ENCODE data around the gene EVX2.

Gene EVX2

DNA sequence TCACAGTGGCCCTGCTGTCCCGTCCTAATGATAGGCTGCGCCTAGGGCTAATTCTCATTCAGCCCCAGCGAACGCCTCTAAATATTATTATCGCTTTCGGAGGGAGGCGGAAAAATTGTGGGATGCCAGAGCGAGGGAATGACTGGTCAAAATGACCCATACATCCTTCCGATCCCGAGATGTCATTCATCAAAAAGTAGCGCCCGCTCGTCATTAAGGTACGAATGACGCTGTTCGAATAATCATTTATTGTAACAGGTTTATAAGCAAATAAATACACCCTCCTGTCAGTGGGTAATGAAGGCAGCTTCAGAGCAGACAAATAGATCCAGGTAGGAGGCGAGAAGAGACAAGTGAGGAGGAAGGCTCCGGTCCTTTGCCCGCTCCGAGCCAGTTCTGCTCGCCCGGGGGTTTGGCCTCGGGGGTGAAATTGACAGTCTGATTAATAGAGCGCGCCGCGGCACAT lies at the start of gene EVX2:
TSS of gene EVX2 (minus strand) at position 167 of the 466 bp plus-strand sequence. CDS start 186 bp downstream, outside the sequence.
- no peak for DNase-seq

DNA sequence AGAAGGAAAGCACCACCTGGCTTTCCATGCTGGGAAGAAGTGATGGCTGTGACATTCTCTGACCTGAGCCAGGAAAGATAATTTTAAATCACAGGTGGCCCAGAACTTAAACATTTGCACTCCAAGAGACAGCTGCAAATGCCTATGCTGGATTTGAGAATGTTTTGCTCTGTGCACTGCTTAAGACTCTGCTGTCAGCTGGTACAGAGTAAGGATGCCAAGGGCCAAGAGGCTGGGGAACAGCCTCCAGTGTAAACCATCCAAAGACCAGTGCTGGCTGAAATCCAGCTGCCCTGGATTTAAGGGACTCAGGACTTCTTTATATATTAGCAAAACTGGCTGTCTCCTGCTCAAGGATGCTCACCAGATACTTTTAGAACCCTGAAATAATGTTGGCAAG lies 49.6 kb upstream of the EVX2 start:
- no peak for DNase-seq

DNA sequence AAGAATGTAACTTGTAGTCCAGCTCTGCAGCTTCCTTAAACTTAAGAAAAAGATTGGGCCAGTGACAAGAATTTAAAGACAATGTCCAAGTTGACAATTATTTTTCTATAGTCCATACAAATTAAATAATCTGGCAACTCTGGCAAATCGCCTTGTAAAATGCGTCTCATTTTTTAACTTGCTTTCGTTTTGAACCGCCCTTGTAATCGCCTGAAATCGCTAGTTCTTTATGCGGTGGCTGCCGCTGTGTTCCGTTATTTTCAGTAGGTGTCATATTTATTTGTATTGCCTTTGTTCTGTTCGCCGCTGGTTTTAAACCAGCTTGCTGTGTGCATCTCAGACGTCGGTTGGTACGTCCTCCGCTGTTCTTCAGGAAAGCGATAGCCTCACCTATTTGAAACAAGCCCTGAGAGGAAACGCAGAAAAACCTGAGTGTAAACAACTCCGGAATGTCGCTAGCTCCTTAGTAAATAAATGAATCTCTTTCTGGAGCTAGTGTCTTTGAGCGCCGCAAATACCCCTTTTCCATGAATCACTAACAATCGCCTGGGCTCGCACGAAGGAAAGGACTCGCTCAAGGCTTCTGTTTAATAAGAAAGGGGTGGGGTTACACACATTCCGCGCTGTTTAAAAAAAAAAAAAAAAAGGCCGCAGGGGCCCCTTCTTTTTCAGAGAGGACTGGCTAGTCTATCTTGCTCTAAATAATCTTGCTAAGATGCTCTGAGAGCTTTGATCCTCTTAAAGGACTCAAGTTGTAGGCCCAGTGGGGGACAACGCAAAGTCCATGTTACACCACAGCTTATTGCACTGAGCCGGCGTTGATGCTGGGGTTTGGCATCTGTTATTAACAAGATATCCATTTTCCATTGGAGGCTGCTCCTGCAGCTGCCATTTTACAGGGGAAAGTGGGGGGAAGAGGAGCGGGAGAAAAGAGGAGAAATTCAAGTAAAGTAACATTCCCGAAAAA lies 48.7 kb upstream of the EVX2 start:
- DNase-seq, result peak; percentile 91

DNA sequence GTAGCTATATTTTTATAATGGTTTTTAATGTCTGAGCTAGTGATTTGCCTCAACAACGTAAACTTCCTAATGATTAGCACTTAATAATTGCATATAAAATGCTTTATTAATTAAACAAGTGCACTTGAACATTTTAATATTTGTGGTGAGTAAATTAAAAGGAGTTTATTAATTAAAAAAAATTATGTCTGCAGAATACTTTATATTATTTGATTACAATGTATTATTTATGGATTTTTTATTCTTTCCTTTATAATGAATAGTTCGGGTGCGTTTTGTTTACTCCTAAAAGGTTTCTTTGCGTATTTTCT lies 48.0 kb upstream of the EVX2 start:
- no peak for DNase-seq

DNA sequence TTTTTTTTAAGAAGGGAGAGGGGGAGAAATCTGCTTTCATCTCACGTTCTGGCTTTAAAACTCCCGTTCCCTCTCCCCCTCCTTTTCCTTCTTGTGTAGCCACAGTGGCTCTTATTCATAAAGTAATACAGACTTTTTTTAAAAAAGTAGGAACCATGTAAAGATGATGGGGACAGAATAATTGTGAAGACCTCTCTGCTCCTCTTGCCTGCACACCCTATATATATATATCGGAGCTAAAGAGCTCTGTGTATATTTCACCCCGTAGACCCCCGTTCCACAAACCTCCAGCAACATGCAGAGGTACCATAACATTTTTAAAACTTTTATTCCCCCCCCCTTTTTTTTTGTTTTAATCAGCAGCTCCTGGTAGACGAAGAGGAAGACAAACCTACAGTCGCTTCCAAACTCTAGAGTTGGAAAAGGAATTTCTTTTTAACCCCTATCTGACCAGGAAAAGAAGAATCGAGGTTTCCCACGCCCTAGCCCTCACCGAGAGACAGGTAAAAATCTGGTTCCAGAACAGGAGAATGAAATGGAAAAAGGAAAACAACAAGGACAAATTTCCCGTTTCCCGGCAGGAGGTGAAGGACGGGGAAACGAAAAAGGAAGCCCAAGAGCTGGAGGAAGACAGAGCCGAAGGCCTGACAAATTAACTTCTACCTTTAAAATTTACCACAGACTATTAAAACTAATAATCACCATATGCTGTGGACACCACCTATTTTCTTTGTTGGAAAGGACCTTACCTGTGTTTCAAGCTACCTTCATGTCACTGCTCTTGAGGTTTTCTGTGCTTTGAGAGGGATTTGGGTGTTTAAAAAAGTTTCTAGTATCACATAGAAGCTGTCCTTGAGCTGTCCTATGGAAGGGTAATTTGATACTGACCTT lies 47.4 kb upstream of the EVX2 start:
- DNase-seq, result no peak

DNA sequence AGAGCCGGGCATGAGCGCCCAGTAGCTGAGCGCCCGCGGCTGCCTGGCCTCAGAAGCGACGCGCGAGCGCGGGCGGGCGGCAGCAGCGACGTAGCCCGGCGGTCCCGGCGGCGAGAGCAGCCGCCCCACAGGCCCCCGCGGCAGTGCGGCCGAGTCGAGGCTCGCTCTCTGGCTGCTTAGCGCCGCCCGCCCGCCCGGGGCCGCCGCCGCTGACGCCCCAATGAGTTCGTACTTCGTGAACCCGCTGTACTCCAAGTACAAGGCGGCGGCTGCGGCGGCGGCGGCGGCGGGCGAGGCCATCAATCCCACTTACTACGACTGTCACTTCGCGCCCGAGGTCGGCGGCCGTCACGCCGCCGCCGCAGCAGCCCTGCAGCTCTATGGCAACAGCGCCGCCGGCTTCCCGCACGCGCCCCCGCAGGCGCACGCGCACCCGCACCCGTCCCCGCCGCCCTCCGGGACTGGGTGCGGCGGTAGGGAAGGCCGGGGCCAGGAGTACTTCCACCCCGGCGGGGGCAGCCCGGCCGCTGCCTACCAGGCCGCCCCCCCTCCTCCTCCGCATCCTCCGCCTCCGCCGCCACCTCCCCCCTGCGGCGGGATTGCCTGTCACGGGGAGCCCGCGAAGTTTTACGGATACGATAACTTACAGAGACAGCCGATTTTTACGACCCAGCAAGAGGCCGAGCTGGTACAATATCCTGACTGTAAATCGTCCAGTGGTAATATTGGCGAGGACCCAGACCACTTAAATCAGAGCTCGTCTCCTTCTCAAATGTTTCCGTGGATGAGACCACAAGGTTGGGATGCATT lies 46.6 kb upstream of the EVX2 start:
- DNase-seq, result peak; percentile 96

DNA sequence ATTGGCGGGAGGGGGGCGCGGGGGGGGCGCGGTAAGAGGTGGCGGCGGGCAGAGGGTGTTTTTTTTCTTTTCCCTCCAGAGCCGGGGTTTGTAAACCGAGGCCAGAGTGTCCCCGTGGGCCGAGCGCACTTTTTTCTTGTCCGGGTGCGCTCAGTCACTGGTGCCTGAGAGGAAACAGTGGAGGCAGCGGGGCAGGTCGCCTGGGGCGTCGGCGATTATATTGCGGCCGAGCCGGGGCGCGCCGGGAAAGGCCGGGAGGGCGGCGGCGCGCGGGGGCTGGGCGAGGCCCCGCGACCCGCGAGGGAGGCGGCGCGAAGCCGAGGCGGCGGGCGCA lies 46.0 kb upstream of the EVX2 start:
- no peak for DNase-seq

DNA sequence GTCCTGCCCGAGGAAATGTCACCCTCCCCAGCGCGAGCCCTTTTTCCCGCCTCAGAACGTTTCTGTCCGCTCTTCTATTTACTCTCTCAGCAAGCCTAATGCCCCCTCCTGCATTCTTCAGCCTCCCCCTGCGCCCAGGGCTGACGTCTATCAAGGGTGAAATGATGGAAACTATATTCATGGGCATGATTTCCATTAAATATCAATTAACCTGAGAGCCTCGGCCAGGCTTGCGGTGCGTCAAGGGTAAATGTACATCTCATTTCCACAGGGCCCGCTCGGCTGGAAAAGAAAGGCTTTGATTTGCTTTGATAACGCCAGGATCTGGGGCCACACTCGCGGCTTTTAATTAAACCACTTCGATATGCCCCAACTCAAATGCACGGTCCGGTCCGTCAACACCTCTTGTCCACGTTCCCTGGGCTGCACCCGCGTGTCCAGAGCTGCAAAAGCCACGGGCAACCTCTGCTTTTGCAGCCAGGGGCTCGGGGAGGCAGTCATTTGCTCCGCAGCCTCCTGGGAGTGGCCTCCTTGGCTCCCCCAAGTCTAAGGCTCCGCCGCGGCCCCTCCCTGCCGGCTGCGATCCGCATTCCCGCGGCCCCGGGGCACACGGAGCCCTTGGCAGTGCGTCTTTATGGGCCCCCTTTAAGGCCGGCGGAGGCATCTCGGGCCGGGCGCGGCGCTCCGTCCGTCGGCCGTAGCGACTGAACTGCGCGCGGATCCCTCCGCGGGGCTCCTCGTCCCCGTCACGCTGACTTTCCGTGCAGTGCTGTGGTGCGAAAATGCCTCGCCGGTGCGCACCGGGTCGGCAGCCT lies 45.4 kb upstream of the EVX2 start, which contains the start of gene HOXD8:
TSS of gene HOXD8 (plus strand) at position 724 of the 815 bp plus-strand sequence. CDS start 662 bp downstream, outside the sequence.
- DNase-seq, result peak; percentile 97

DNA sequence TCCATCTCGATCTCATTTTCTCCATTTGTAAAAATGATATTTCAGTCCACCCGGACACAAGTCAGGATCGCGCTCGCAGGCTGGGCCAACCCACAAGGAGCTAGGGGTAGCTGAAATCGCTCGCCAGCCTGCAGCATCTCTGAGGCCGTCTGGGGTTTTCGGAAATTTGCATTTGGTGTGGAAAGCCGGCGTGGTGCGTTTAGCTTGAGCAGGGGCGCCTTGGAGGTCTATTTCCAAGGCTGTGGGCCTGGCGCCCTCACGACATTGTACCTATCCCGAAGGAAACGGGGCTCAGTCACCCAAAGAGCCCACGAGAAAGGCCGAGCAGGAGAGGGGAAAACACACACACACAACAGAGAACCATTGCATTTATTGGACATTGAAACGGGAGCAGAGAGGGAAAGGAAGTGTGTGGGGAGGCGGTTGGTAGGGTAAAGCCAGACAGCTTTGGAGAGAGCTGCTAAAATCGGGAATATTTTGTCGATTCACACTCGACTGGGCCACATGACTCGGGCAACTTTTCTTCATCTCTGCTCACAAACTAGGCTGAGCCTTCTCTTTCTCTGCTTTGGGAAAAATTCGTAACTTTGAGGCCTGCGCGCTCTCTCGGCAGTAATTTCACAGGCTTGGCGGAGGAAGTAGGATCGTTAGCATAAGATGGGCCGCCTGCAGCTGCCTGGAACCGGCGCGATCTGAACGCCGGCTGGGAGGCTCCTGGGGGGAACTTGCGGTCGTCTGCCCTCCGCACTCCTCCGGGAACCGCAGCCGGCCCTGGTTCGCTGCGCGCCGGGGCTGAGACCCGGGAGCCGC lies 44.6 kb upstream of the EVX2 start:
- DNase-seq, result peak; percentile 68

DNA sequence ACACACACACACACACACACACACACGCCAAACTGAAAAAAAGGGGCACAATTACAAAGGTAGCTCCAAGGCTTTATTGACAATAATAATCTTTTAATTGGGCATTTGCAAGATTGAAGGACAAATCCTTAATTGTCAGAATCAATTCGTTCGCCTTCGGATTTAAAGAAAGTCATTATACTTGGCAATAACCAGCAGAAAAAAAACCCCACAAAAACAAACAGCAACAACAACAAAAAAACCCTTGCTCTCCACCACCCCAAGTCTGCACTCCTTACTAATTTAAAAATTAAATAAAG lies 44.0 kb upstream of the EVX2 start:
- no peak for DNase-seq

DNA sequence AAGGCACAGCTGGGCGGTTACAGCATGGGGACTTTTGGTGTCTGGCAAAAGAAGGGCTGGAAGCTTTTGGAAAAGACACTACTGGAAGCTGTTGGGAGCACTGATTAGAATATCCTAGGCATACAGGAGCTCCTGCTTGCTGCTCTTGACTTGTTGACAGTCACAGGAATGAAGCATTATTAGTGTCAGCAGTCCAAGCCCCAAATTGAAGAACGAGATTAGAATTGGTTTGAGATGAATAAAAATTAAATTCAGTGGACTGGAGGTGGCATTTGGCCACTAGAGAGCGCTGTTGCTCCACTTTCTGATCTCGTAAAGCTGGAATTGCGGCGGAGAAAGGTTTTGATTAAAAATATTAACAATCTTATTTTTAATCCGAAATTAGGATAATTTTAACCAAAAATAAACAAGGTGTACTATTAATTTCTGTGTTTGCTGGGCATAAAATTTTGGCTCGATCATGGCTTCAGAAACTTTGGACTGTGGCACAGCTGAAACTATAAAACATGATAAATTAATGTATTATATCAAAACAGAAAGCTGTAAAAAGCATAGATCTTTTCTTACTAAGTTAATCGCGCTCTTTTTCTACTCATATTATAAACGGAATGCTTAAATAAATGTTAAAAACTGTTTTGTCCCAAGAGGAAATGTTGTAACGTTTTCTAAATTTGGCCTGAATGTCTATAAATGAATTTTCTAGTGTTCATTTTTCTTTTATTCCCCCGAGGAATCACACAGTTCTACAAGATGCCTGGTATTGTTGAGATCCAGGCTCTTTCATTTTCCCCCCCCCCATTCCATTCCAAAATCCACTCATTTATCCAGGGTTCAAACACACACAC lies 43.4 kb upstream of the EVX2 start:
- peak; percentile 82 for DNase-seq

DNA sequence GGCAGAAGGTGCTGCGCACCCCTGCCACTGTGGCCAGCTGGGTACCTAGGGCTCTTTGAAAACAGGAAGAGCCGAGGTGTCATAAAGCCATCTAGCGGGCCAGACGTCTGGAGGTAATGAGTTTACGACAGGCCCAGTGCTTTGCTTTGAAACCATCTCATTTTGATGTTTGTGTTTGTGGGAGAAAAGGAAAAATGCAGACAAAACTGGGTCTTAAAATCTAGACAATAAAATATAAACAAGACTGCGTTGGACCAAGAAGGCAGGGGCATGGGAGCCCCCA lies 42.0 kb upstream of the EVX2 start:
- no peak for DNase-seq

DNA sequence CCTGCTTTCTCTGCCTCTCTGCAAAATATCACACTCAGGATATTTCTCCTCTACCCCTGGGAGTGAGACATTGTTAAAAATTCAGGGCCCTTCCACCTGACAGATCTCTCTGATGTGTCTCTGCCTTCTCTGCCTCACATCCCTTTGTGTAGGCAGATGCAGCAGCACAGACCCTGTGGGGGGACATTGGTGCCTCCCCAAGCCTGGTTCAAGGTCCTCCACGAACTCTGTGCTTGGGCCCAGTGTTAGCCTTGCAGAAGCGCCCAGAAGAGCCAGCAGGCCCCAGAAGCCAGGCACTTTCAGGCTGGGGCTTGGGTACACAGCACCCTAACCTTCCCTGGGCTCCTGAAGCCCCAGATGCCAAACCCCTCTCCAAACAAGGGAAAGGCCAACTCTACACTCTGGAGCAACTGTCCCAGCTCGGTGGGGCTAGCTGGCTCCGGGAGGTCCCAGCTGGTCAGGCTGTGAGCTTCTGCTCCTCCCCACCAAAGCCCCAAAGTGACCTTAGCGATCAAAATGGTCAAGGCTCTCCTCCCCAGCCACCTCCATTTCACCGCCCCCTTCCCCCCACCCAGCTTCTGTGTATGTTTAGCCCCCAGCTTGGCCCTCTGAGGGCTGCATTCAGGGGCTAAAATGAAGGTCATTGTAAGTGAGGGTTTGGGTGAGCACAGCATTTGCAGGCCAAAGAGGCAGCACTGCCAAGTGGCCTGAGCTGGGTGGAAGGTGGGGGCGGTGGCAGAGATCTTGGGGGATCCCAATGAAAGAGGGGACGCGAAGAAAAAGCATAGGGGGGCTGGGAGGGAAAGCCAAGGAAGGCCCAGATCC lies 41.4 kb upstream of the EVX2 start:
- DNase-seq, result no peak

DNA sequence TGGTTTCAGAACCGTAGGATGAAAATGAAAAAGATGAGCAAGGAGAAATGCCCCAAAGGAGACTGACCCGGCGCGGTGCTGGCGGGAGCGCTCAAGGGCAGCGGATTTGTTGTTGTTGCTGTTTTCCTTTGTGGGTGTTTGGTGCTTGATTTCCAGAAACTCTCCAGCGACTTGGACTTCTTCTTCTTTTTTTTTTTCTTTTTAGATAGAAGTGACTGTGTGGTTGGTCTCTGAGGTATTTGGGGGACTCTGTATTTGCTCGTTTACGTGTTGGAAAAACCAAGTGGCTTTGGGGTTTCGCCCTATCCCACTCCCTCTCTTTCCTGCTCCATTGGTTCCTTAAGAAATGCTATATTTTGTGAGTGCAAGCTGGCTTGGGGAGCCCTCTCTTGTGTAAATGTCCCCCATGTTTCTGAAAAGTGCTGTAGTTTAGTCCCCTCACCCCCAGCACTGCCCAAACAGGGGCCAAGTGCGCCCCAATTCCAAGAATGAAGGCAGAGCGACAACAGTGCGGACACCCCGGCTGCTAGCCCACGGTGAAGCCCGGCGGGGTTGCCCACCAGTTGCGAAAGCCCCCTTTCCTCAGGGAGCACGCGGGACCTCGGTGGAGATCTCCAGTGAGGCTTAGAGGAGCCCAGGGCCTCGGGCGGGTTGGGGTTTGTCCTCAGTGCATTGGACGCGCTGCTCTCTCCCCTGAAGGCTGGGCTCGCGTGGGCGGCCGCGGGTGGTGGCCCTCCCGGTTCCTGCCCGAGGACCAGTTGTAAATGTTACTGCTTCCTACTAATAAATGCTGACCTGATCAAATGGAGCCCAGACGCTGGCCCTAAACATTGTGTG lies 40.6 kb upstream of the EVX2 start:
- no peak for DNase-seq

DNA sequence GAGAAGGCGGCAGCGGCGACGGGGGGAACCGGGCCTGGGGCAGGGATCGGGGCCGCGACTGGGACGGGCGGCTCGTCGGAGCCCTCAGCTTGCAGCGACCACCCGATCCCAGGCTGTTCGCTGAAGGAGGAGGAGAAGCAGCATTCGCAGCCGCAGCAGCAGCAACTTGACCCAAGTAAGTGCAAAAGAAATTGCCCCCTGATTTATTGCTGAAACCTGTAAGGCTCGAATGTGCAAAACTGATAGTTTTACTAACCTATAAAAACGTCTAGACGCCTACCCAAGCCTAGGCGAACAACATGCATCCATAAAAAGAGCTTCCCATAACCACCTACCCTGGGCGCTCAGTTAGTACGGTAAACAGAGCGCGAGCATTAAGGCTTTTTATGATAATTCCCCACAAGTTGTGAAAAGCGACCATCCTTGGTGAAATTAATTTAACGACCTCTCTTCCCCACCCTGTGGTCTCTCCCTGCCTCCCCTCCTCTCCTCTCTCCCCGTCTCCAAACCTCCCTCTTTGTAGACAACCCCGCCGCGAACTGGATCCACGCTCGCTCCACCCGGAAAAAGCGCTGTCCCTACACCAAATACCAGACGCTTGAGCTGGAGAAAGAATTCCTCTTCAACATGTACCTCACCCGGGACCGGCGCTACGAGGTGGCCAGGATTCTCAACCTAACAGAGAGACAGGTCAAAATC lies 39.8 kb upstream of the EVX2 start:
- no peak for DNase-seq

DNA sequence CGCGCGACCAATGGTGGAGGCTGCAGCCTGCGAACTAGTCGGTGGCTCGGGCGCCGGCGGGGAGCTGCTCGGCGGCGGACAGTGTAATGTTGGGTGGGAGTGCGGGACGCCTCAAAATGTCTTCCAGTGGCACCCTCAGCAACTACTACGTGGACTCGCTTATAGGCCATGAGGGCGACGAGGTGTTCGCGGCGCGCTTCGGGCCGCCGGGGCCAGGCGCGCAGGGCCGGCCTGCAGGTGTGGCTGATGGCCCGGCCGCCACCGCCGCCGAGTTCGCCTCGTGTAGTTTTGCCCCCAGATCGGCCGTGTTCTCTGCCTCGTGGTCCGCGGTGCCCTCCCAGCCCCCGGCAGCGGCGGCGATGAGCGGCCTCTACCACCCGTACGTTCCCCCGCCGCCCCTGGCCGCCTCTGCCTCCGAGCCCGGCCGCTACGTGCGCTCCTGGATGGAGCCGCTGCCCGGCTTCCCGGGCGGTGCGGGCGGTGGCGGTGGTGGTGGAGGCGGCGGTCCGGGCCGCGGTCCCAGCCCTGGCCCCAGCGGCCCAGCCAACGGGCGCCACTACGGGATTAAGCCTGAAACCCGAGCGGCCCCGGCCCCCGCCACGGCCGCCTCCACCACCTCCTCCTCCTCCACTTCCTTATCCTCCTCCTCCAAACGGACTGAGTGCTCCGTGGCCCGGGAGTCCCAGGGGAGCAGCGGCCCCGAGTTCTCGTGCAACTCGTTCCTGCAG lies 39.1 kb upstream of the EVX2 start, which contains the start of gene HOXD9:
TSS of gene HOXD9 (plus strand) at position 37 of the 728 bp plus-strand sequence. CDS start at position 87, 50 bp downstream.
- DNase-seq, result peak; percentile 90

DNA sequence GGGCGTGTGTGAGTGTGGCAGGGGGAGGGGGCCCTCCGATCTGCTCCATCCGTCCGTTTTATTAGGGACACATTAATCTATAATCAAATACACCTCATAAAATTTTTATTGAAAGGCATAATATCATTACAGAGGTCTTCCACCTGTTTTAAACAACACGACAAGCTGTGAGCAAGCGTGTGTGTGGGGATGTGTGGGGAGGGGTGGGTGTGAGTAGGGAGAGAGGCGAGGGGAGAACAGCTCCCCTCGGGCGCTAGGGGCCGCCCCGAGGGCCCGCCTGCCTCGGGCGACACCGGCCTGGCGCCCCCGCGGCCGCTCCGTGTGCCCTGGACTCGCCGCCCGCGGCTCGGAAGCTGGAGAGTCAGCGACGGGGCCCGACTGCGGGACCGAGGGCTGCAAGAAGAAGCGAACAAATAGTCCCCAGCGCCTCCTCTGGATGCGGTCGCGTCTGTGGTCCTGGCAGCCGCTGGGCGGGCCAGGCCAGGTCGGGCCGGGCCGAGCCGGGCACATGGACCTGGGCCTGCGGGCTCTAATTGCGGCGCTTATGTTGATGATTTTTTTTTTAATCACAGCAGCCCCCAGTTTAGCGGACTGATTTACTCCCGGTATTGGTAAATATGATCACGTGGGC lies 38.4 kb upstream of the EVX2 start:
- DNase-seq, result no peak

Data from fibroblast of skin of right biceps (primary cell).